HG02981 (cell line): ENCODE results near the gene DHX34.

Experiments used
- ATAC-seq: cut with Tn5 transposase; IDR thresholded peaks from one replicate; pipeline ENCODE4 v1.9.1; 2021; ENCODE audit warnings: mild to moderate bottlenecking, moderate library complexity; ENCODE audit not compliant: unreplicated experiment

Gene DHX34

GRCh38 chr19:47414469-47414868 lies 65.4 kb downstream of the DHX34 start:
- ATAC-seq, result no peak

GRCh38 chr19:47415953-47416642 lies 67.0 kb downstream of the DHX34 start:
- no peak for ATAC-seq

GRCh38 chr19:47416643-47416985 lies 67.5 kb downstream of the DHX34 start:
- ATAC-seq, result no peak

- ATAC-seq, result no peak
These were observed 68.1 kb downstream of the DHX34 start for GRCh38 chr19:47417107-47417745.

GRCh38 chr19:47417746-47418691 lies 68.9 kb downstream of the DHX34 start:
- no peak for ATAC-seq

- no peak for ATAC-seq
These were observed 69.5 kb downstream of the DHX34 start for GRCh38 chr19:47418692-47419029.

GRCh38 chr19:47419030-47419783 lies 70.1 kb downstream of the DHX34 start, which contains the start of gene MEIS3:
Gene MEIS3, minus strand, starts transcription at chr19:47419527. Its CDS starts 446 bp downstream, at chr19:47419081.
- ATAC-seq, result no peak

GRCh38 chr19:47419789-47420188 lies 70.7 kb downstream of the DHX34 start:
- no peak for ATAC-seq

GRCh38 chr19:47421244-47421786 lies 72.2 kb downstream of the DHX34 start:
- ATAC-seq, result no peak

- ATAC-seq, result no peak
These were observed 72.8 kb downstream of the DHX34 start for GRCh38 chr19:47421844-47422395.

- no peak for ATAC-seq
These were observed 73.5 kb downstream of the DHX34 start for GRCh38 chr19:47422417-47423163.

GRCh38 chr19:47423203-47423882 lies 74.2 kb downstream of the DHX34 start:
- ATAC-seq, result no peak

- ATAC-seq, result no peak
These were observed 78.4 kb downstream of the DHX34 start for GRCh38 chr19:47427241-47428176.

- ATAC-seq, result peak; percentile 44
These were observed 79.2 kb downstream of the DHX34 start for GRCh38 chr19:47428177-47428894.

- ATAC-seq, result no peak
These were observed 80.2 kb downstream of the DHX34 start for GRCh38 chr19:47429140-47429793.

GRCh38 chr19:47430041-47430802 lies 81.1 kb downstream of the DHX34 start:
- no peak for ATAC-seq
